K562 treated with DMSO at 1 percent for 24 hours (cell line): ENCODE measurements around the gene BCL7A. TPM values are rescaled to one million over a fixed set of nuclear protein-coding genes. Genes with fewer than 3 reads are reported as not detected.

ENCODE experiments used
- total RNA-seq: library from RNA; unstranded; fragments of 300-600 nt; gene quantifications from 2 replicates; pipeline ENCODE4 v1.2.3, GENCODE V29; 2022; ENCODE audit warnings: low read depth; ENCODE audit not compliant: insufficient read depth

The BCL7A gene
- total RNA-seq = 22.3 and 24.8 TPM in 2 replicates

DNA sequence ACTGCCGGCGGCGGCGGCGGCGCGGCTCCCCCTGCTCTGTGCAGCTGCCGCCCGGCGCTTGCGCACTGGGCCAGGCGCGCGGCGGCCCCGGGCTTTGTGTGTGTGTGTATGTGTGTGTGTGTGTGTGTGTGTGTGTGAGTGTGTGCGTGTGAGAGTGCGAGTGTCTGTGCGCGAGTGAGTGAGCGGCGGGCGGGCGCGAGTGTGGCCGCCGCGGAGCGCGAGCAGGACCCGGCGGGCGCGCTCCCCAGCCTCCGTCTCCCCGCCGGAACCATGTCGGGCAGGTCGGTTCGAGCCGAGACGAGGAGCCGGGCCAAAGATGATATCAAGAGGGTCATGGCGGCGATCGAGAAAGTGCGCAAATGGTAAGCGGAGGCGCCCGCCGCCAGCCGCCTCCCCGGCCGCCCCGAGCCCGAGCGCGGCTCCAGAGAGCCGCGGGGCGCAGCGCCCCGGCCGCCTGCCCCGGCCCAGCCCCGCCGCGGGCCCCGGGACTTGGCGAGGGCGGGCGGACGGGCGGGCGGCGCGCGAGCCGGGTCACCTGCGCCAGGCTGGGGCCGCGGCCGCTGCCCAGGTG, at the start of gene BCL7A:
BCL7A (plus strand) TSS at position 63 of the 571 bp plus-strand sequence; CDS start at position 271, 208 bp downstream.

GRCh38 chr12:122078141-122079032, 56.7 kb downstream of the BCL7A start, which contains the start of gene MLXIP:
Gene MLXIP (plus strand): TSS chr12:122078756. CDS start chr12:122078854, 98 bp downstream.

Other genes starting within 250 kb of the BCL7A start
- 2.6 and 3.2 TPM in 2 replicates for gene RHOF, start 228.2 kb upstream of the BCL7A start, total RNA-seq
- gene SETD1B, start 217.9 kb upstream of the BCL7A start, total RNA-seq = 9.5 and 10.2 TPM in 2 replicates
- gene HPD, start 163.0 kb upstream of the BCL7A start, total RNA-seq = not detected in 2 replicates
- 116 and 149 TPM in 2 replicates for gene PSMD9, start 133.1 kb upstream of the BCL7A start, total RNA-seq
- 14.7 and 23.7 TPM in 2 replicates for gene CFAP251, start 103.3 kb upstream of the BCL7A start, total RNA-seq
- gene MLXIP, start 56.9 kb downstream of the BCL7A start, total RNA-seq = 36.3 and 36.7 TPM in 2 replicates
- not detected in 2 replicates for gene IL31, start 152.3 kb downstream of the BCL7A start, total RNA-seq
- gene LRRC43, start 161.2 kb downstream of the BCL7A start, total RNA-seq = not detected in 2 replicates
- 2.4 and 2.7 TPM in 2 replicates for gene B3GNT4, start 181.8 kb downstream of the BCL7A start, total RNA-seq
- gene DIABLO, start 204.2 kb downstream of the BCL7A start, total RNA-seq = 63.3 and 68.8 TPM in 2 replicates
- 16.3 and 19.9 TPM in 2 replicates for gene VPS33A, start 244.6 kb downstream of the BCL7A start, total RNA-seq